GM10266 (cell line): ENCODE measurements around the gene OR10W1.

Experiments used
- DNase-seq: peaks from one replicate; pipeline ENCODE4 v3.0.0; 2012; ENCODE audit errors: extremely low spot score
- TF ChIP-seq, protein P1 (sequence below): IDR thresholded peaks from 2 replicates; pipeline ENCODE4 v1.5.1; 2012; ENCODE audit warnings: mild to moderate bottlenecking, low read depth; ENCODE audit not compliant: control insufficient read depth, insufficient read depth; ENCODE audit errors: missing control alignments

Gene OR10W1, protein sequence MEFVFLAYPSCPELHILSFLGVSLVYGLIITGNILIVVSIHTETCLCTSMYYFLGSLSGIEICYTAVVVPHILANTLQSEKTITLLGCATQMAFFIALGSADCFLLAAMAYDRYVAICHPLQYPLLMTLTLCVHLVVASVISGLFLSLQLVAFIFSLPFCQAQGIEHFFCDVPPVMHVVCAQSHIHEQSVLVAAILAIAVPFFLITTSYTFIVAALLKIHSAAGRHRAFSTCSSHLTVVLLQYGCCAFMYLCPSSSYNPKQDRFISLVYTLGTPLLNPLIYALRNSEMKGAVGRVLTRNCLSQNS

GRCh38 chr11:58268142-58268541 lies at the start of gene OR10W1:
TSS of gene OR10W1 (minus strand) at chr11:58268260. CDS start at chr11:58267858, 402 bp downstream.
- DNase-seq: no peak
- TF ChIP-seq, protein P1, sequence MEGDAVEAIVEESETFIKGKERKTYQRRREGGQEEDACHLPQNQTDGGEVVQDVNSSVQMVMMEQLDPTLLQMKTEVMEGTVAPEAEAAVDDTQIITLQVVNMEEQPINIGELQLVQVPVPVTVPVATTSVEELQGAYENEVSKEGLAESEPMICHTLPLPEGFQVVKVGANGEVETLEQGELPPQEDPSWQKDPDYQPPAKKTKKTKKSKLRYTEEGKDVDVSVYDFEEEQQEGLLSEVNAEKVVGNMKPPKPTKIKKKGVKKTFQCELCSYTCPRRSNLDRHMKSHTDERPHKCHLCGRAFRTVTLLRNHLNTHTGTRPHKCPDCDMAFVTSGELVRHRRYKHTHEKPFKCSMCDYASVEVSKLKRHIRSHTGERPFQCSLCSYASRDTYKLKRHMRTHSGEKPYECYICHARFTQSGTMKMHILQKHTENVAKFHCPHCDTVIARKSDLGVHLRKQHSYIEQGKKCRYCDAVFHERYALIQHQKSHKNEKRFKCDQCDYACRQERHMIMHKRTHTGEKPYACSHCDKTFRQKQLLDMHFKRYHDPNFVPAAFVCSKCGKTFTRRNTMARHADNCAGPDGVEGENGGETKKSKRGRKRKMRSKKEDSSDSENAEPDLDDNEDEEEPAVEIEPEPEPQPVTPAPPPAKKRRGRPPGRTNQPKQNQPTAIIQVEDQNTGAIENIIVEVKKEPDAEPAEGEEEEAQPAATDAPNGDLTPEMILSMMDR: no peak

- no peak for DNase-seq
Measured at GRCh38 chr11:58316142-58316541, 48.1 kb upstream of the OR10W1 start.

GRCh38 chr11:58301576-58301975 lies 33.5 kb upstream of the OR10W1 start:
- DNase-seq: no peak
- TF ChIP-seq, protein P1: no peak

More at GRCh38 chr11:58316142-58316541, 48.1 kb upstream of the OR10W1 start:
- TF ChIP-seq, protein P1: no peak

- DNase-seq: no peak
- TF ChIP-seq, protein P1: no peak
Measured at GRCh38 chr11:58292017-58292416, 24.0 kb upstream of the OR10W1 start.

DNA sequence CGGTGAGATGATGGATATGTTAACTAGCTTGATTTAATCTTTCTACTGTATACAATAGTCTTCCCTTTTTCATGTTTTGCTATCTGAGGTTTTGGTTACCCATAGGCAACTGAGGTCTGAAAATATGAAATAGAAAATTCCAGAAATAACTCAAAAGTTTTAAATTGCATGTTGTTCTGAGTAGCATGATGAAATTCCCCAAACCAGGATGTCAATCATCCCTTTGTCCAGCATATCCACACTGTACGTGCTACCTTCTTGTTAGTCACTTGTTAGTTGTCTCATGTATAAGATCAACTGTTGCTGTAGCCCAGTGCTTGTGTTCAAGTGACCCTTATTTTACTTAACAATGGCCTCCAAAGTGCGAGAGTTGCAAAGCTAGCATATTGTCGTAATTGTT lies 21.2 kb upstream of the OR10W1 start:
- DNase-seq: no peak
- TF ChIP-seq, protein P1: no peak

DNA sequence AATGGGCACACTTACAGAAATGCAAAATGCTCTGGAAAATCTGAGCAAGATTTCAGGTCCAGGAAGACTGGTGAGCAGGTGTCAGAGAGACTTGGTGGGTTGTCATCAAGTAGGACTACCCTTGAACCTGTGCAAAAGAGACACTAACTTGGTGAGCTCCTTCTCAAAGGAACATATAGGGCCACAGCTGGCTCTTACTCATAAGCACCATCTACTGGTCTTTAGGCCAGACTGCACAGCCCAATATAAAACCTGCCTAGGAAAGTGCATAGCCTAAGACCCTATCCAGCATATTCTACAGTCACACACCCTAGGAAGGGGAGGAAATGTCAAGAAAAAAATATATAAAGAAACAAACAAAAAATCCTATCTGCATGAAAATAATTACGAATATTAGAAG lies 18.2 kb upstream of the OR10W1 start:
- peak; percentile 19 for DNase-seq
- TF ChIP-seq, protein P1: peak; percentile 57

DNA sequence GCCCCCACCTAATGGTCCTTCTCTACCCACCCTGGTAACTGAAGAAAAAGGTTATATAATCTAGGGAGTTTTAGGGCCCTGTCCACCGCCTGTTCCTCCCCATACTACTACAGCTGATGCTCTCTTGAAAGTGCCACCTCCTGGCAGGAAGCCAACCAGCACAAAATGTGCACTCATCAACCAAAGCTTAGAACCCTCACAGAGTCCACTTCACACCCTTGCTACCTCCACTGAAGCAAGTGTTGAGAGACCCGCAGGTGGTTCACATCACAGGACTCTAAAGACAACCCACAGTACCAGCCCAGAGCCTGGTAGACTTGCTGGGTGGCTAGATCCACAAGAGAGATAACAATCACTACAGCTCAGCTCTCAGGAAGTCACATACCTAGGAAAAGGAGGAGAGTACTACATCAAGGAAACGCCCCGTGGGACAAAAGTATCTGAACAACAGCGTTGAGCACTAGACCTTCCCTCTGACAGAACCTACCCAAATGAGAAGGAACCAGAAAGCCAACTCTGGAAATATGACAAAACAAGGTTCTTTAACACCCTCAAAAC lies 17.5 kb upstream of the OR10W1 start:
- no peak for DNase-seq
- TF ChIP-seq, protein P1: no peak
